GM23338 (cell line): Measurements from ENCODE around the gene KIAA1217. TPM values are rescaled to one million over a fixed set of nuclear protein-coding genes. Genes with fewer than 3 reads are reported as not detected.

Experiments used
- ATAC-seq: fragments of 200-7000 bp; cut with Tn5 transposase; 3 replicates; pipeline ENCODE4 v1.9.1; 2020
- DNase-seq: peaks from one replicate; pipeline ENCODE4 v3.0.0-alpha.2; 2015; ENCODE audit warnings: low spot score
- H2AFZ ChIP-seq: fragments of 200-600 bp; sonication (generic); 2 replicates; pipeline ENCODE4 v1.8.0; 2016; ENCODE audit warnings: antibody characterized with exemption, mild to moderate bottlenecking, moderate library complexity
- H3F3A ChIP-seq: fragments of 200-600 bp; sonication (generic); replicated peaks from 2 replicates; pipeline ENCODE4 v1.8.0; 2017; ENCODE audit warnings: antibody characterized with exemption, mixed run types, low read depth
- H3K27ac ChIP-seq: fragments of 200-600 bp; sonication (generic); 2 replicates; pipeline ENCODE4 v1.6.1; 2016; ENCODE audit warnings: low read depth
- H3K27me3 ChIP-seq: fragments of 200-600 bp; sonication (generic); 2 replicates; pipeline ENCODE4 v1.8.0; 2016; ENCODE audit warnings: mild to moderate bottlenecking, mixed run types, moderate library complexity; ENCODE audit not compliant: insufficient read depth
- H3K36me3 ChIP-seq: fragments of 200-600 bp; sonication (generic); 2 replicates; pipeline ENCODE4 v1.8.0; 2016; ENCODE audit warnings: mild to moderate bottlenecking; ENCODE audit not compliant: insufficient read depth
- H3K4me1 ChIP-seq: fragments of 200-600 bp; sonication (generic); 2 replicates; pipeline ENCODE4 v1.8.0; 2016; ENCODE audit warnings: mild to moderate bottlenecking, moderate library complexity; ENCODE audit not compliant: insufficient read depth
- H3K4me2 ChIP-seq: fragments of 200-600 bp; sonication (generic); 2 replicates; pipeline ENCODE4 v1.7.1; 2017; ENCODE audit warnings: mixed run types
- H3K4me3 ChIP-seq: fragments of 200-600 bp; sonication (generic); 2 replicates; pipeline ENCODE4 v1.6.1; 2016; ENCODE audit warnings: mixed run types
- H3K79me2 ChIP-seq: fragments of 200-600 bp; sonication (generic); replicated peaks from 2 replicates; pipeline ENCODE4 v1.8.0; 2017; ENCODE audit warnings: mild to moderate bottlenecking; ENCODE audit not compliant: insufficient read depth
- H3K9me2 ChIP-seq: fragments of 200-600 bp; sonication (generic); 2 replicates; pipeline ENCODE4 v1.8.0; 2017; ENCODE audit not compliant: insufficient read depth
- H4K20me1 ChIP-seq: fragments of 200-600 bp; sonication (generic); replicated peaks from 2 replicates; pipeline ENCODE4 v1.8.0; 2017; ENCODE audit warnings: mild to moderate bottlenecking; ENCODE audit not compliant: insufficient read depth
- H3K27ac Mint-ChIP-seq: 2 replicates; pipeline ENCODE4 v1.8.0; 2020; ENCODE audit warnings: inconsistent platforms, mild to moderate bottlenecking, moderate library complexity, mixed read lengths
- H3K27me3 Mint-ChIP-seq: 3 replicates; pipeline ENCODE4 v1.8.0; 2022; ENCODE audit warnings: low read depth, mild to moderate bottlenecking, moderate library complexity, mixed read lengths, inconsistent platforms; ENCODE audit not compliant: insufficient read depth, poor library complexity
- H3K36me3 Mint-ChIP-seq: 3 replicates; pipeline ENCODE4 v1.8.0; 2021; ENCODE audit warnings: low read depth, mild to moderate bottlenecking, inconsistent platforms, moderate library complexity, mixed read lengths
- H3K4me1 Mint-ChIP-seq: 3 replicates; pipeline ENCODE4 v1.8.0; 2020; ENCODE audit warnings: mild to moderate bottlenecking, inconsistent platforms, mixed read lengths
- H3K4me3 Mint-ChIP-seq: 3 replicates; pipeline ENCODE4 v1.8.0; 2021; ENCODE audit warnings: moderate library complexity, mild to moderate bottlenecking, inconsistent platforms, mixed read lengths
- H3K9me3 Mint-ChIP-seq: 3 replicates; pipeline ENCODE4 v1.8.0; 2020; ENCODE audit warnings: moderate library complexity, mild to moderate bottlenecking, inconsistent platforms, mixed read lengths
- CTCF ChIP-seq, 2 experiments: fragments of 200-600 bp in 1 of 2; sonication (generic) in 1 of 2; conservative IDR thresholded peaks; 2 replicates each; pipeline versions ENCODE4 v1.5.1 to v1.6.1; 2016 to 2017; ENCODE audit warnings: antibody characterized with exemption in 2 of 2, low read depth in 2 of 2, mild to moderate bottlenecking in 2 of 2, moderate library complexity in 1 of 2
- ETS1 ChIP-seq: IDR thresholded peaks from 2 replicates; pipeline ENCODE4 v1.6.1; 2016; ENCODE audit warnings: antibody characterized with exemption
- EZH2 ChIP-seq: fragments of 200-600 bp; sonication (generic); IDR thresholded peaks from one replicate; pipeline ENCODE4 v1.8.0; 2017; ENCODE audit warnings: antibody characterized with exemption, mild to moderate bottlenecking, low read depth; ENCODE audit not compliant: unreplicated experiment
- EZH2phosphoT487 ChIP-seq: fragments of 200-600 bp; sonication (generic); IDR thresholded peaks from one replicate; pipeline ENCODE4 v1.8.1; 2018; ENCODE audit warnings: antibody characterized with exemption; ENCODE audit not compliant: unreplicated experiment
- JUNB ChIP-seq: IDR thresholded peaks from one replicate; pipeline ENCODE4 v1.6.1; 2016; ENCODE audit warnings: antibody characterized with exemption; ENCODE audit not compliant: unreplicated experiment
- NANOG ChIP-seq: IDR thresholded peaks from 2 replicates; pipeline ENCODE4 v1.6.1; 2016; ENCODE audit warnings: antibody characterized with exemption, borderline replicate concordance
- POLR2AphosphoS5 ChIP-seq: IDR thresholded peaks from 2 replicates; pipeline ENCODE4 v1.6.1; 2016; ENCODE audit warnings: antibody characterized with exemption, low read depth
- REST ChIP-seq: IDR thresholded peaks from one replicate; pipeline ENCODE4 v1.6.1; 2018; ENCODE audit warnings: antibody characterized with exemption; ENCODE audit not compliant: unreplicated experiment
- STAT1 ChIP-seq: IDR thresholded peaks from one replicate; pipeline ENCODE4 v1.6.1; 2016; ENCODE audit warnings: antibody characterized with exemption; ENCODE audit not compliant: unreplicated experiment
- ZNF114 ChIP-seq: fragments of 250-450 bp; sonication (Bioruptor Pico); IDR thresholded peaks from 2 replicates; pipeline ENCODE4 v1.5.0; 2020; ENCODE audit warnings: mild to moderate bottlenecking, moderate library complexity
- ZNF331 ChIP-seq: fragments of 250-450 bp; sonication (Bioruptor Pico); IDR thresholded peaks from 2 replicates; pipeline ENCODE4 v1.5.0; 2020; ENCODE audit warnings: low read depth, mild to moderate bottlenecking, moderate library complexity
- polyA plus RNA-seq: library from polyadenylated mRNA; unstranded; fragments of >200 nt; fragmentation: Nextera tagmentation; extraction: Ambion mirVana; gene quantifications from 2 replicates; pipeline ENCODE4 v1.2.1, GENCODE V29; 2016
- total RNA-seq: library from RNA; depleted of rRNA; stranded (reverse); fragments of >200 nt; shearing (Covaris generic); gene quantifications from 2 replicates; pipeline ENCODE4 v1.2.3, GENCODE V29; 2014

Gene KIAA1217
- total and polyA plus RNA-seq, 2 experiments from 2014 or later = 6.4 to 9.1 TPM

- TF ChIP-seq CTCF (conservative IDR thresholded peaks at IDR 0.05; ENCODE audit: low read depth in 2 of 2) (no peak), JUNB (no peak), STAT1 (no peak), ETS1 (no peak), ZNF331 (CRISPR knock-in tag) (no peak), NANOG (no peak)
These were observed 15.6 kb upstream of the KIAA1217 start (continued) for GRCh38 chr10:24193330-24193729.

GRCh38 chr10:24197263-24197662 is 11.7 kb upstream of the KIAA1217 start:
- Histone ChIP-seq H3K79me2 (no peaks in the 10 kb centered on the region), H3K27ac (no peak overlapping the region), H3K4me1 (peaks cover 5% of the 10 kb centered on the region), H2AFZ (no peak overlapping the region), H3K4me3 (no peak overlapping the region), H3K4me2 (no peak overlapping the region), H3F3A (no peaks in the 10 kb centered on the region), H3K27me3 (no peaks in the 10 kb centered on the region), H4K20me1 (no peaks in the 10 kb centered on the region), H3K9me2 (no peaks in the 10 kb centered on the region), H3K36me3 (no peaks in the 10 kb centered on the region)
- no peak overlapping the region for H3K4me3 Mint-ChIP-seq
- no peaks in the 10 kb centered on the region for H3K9me3 Mint-ChIP-seq
- peaks cover 8% of the 10 kb centered on the region for H3K27me3 Mint-ChIP-seq
- H3K4me1 Mint-ChIP-seq = peaks cover 14% of the 10 kb centered on the region
- DNase-seq = no peak
- ATAC-seq = no peak
- TF ChIP-seq STAT1 = no peak
- H3K36me3 Mint-ChIP-seq = no peaks in the 10 kb centered on the region
- no peak overlapping the region for H3K27ac Mint-ChIP-seq

- Histone ChIP-seq H3K36me3 (no peaks in the 10 kb centered on the region), H3K4me3 (no peak overlapping the region), H3K4me2 (peak overlapping the region; percentile 66), H3K4me1 (peaks cover 13% of the 10 kb centered on the region), H3F3A (no peaks in the 10 kb centered on the region), H3K27me3 (no peaks in the 10 kb centered on the region), H3K27ac (no peak overlapping the region), H3K79me2 (no peaks in the 10 kb centered on the region), H3K9me2 (no peaks in the 10 kb centered on the region), H2AFZ (peak overlapping the region; percentile 82), H4K20me1 (no peaks in the 10 kb centered on the region)
- H3K27me3 Mint-ChIP-seq = peaks cover 10% of the 10 kb centered on the region
- no peak for TF ChIP-seq POLR2AphosphoS5
- TF ChIP-seq CTCF (conservative IDR thresholded peaks at IDR 0.05; ENCODE audit: low read depth in 2 of 2) = peak; percentile 17 to 26; a peak in 1 of 4 replicates
- TF ChIP-seq ZNF331 (CRISPR knock-in tag) = no peak
- TF ChIP-seq EZH2 = no peak
- no peak for TF ChIP-seq REST
- TF ChIP-seq ZNF114 (CRISPR knock-in tag) = no peak
- TF ChIP-seq EZH2phosphoT487 = no peak
- no peak for TF ChIP-seq STAT1
- no peak for TF ChIP-seq ETS1
- H3K4me3 Mint-ChIP-seq = peak overlapping the region; percentile 34; the same call in 2 of the 3 replicates
- no peaks in the 10 kb centered on the region for H3K36me3 Mint-ChIP-seq
- ATAC-seq (peak; percentile 41), DNase-seq (no peak)
- H3K27ac Mint-ChIP-seq = no peak overlapping the region
- peaks cover 26% of the 10 kb centered on the region for H3K4me1 Mint-ChIP-seq
- no peaks in the 10 kb centered on the region for H3K9me3 Mint-ChIP-seq
These were observed 7.3 kb upstream of the KIAA1217 start for GRCh38 chr10:24201503-24202180.
